Dermis blood vessel endothelial cell (primary cell): ENCODE results near the gene DNAH6. TPM values are rescaled to one million over a fixed set of nuclear protein-coding genes. Genes with fewer than 3 reads are reported as not detected.
A peak's percentile ranks its signal among the peaks of the same experiment; 100 is the strongest.
"Not testable (repeated sequence)": the region's sequence is repeated elsewhere in the genome, so short reads cannot be mapped to it uniquely, and the experiment has no call there.

Experiments
- DNase-seq: peaks from one replicate; pipeline ENCODE4 v3.0.0; 2010
- total RNA-seq: library from RNA; depleted of rRNA; stranded (reverse); fragments of >200 nt; gene quantifications from 2 replicates; pipeline ENCODE4 v1.2.3, GENCODE V29; 2014

The DNAH6 gene
- total RNA-seq, 1 donor from 2014 or later: under 0.01 TPM

DNA sequence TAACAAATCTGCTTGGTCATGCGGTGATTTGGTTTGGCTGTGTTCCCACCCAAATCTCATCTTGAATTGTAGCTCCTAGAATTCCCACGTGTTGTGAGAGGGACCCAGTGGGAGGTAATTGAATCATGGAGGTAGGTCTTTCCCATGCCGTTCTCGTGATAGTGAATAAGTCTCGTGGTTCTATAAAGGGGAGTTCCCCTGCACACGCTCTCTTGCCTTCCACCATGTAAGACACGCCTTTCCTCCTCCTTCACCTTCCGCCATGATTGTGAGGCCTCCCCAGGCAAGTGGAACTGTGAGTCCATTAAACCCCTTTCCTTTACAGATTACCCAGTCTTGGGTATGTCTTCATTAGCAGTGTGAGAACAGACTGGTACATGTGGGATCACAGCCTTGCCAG is 327.8 kb downstream of the DNAH6 start:
- no peak for DNase-seq

DNA sequence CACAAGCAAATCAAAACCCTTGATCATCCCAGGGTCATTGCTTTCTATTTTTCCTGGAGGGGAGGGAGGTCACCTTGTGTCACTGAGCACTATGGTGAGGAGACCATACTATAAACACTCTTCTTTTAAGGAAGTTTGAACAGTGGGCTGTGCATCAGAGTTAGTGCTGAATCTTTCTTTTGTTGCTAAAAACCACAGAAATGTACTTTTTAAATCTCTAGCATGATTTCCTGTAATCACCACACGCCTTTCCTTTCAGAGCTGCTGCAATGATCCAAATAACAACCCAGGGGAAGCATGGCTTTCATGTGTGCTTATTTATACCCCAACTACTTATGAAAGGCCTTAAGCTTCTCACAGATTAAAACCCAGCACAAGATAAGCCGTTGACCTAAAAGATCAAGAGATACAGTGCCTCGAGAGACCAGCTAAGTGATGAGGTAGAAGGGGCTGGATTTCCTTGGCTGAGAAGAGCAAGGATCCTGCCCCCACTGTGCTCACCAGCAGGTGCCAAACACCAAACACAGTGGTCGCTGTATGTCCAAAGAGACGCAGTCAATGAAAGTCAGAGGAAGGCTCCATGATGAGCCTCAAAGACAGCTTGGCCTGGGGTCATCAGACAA is 329.9 kb downstream of the DNAH6 start:
- DNase-seq: no peak

DNA sequence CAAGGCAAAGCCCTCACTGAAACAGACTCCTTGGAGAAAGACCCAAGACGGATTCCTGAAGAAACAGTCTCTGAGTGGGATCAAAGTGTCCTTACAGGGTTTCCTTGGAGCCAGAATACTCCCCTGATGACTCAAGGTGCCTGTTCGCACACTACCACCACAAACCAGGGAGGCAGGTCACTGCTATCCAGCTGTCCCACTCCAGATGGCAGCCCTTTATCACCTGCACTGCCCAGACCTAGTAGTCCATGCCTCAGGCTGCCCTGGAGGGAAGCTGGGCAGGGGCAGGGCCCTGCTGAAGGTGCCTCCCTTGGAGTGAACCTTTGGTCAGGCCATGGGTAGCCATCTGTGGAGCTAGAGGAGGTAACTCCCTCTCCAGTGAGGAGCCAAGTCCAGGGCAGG is 330.4 kb downstream of the DNAH6 start:
- DNase-seq: no peak

DNA sequence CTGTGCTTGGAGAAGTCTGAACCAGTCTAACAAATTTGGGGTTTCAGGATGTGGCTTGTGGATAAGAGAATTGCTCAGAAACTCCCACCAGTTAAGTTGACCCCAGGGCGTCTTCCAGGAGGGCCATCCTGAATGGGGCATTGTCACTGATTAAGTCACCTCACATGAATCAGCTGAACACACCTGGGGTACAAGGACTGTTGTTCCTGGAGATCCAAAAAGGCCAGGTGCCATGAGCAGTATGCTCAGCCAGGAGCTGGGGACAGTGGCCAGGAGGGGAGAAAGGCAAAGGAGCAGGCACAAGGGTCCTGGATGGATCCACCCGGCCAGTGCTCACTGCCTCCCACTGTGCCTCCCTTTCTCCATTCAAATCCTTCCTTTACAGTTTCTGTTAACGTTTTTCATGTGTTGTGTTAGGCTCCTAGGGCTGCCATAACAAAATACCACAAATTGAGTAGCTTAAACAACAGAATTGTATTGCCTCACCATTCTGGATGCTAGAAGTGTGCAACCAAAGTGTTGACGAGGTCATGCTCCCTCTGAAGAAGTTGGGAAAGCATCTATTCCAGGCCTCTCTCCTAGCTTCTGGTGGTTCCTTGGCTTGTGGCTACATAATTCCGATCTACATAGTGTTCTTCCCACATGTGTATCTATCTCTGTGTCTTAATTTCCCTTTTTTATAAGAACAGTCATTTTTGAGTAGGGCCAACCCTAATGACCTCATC is 331.2 kb downstream of the DNAH6 start:
- no peak for DNase-seq

DNA sequence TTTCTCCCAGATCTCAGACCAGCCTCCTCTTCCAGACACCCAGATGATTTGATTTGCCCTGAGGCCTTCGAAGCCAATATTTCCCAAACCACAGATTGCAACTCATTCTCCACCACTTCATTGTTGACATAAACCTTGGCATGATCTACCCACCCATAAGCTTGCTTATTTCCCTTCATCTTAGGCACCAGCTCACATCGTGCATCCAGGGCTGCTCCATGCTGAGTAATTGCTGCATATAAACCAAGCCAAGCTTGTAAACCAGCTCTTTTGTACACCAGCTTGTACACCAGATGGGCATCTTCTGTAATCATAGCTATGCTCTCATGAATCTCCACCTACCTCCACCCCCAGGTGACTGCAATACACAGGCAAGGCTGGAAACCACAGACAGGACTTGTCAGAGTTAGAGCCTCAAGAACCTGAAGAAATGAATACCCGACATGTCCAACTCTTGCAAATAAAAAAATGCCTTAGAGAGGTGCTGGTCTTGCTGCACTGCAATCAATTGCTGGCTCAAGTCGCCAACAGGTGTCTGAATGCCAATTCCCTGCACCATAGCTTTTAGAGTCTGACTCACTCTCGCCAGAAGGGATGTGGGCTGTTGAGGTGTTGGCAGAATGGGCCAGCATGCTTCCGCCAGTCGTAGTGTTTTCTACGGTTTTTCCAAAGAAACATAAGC is 333.1 kb downstream of the DNAH6 start:
- no peak for DNase-seq

DNA sequence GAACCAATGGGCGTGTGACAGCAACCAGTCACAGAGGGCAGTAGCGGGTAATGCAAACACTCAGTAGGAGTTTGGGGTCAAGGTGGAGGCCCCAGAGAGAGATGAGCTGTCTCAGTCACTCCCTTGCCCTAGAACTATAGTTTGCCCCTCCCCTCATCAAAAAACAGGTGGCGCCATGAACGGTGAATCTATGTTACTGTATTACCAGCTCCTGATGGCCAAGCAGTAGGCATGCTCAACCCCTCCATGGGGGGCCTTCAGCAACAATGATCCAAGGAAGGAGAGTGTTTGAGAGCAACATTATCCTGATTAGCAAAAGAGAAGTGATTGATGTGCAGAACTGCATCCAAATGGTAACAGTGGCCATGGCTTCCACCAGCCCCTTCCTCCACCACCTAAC is 334.2 kb downstream of the DNAH6 start:
- DNase-seq: no peak

DNA sequence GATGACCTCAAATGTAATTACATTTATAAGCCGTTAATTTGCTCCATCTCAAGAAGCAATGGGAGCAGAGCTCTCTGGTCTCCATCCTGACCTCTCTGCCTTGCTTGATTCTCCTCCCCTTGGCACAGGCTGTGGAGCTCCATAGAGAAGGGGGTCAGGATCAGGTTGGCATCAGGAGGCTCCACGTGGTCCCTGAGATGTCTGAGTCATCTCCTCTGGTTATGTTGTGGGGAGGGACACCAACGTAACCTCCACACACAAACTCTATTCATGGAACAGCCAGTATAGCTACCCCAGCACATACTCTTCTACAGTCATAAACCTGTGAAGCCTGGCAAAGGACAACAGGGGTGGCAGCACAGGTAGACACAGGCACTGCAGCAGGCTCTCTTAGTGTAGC is 335.6 kb downstream of the DNAH6 start:
- no peak for DNase-seq

DNA sequence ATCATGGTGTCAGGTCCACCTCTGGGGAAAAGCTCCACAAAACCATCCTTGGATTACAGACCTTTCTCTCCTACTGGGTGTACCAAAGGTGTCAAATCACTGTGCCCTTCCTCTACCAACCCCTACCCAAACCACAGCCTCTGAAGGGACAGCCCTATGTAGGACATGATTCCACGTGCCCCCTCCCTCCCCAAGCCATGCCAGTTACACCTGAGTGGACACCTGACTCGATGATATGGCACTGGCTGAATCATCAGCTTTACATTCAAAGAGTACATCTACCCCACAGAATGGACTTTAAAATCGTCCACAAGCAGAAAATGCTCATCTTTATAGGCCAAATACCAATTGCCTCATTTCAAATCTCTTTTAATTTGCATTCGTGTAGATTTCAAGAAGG is 338.6 kb downstream of the DNAH6 start:
- DNase-seq: no peak

DNA sequence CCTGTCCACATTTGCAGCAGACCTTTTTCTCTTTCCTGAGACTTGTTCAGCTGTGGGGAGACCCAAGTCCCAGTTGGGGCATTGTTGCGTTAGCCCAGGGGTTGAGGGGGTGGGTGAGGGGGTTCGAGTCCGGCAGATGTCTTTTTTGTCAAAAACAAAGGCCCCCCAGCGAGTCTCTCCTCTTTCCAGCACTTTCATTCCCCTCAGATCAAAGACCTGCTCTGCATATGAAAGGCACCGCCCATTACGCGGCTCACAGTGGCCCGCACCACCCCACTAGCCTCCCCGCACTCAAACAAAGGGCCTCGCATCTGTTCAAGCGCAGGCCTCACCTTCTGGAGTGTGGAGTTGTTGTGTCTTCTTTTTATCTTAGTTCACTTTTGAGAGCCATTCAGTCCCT is 339.4 kb downstream of the DNAH6 start:
- DNase-seq: no peak

DNA sequence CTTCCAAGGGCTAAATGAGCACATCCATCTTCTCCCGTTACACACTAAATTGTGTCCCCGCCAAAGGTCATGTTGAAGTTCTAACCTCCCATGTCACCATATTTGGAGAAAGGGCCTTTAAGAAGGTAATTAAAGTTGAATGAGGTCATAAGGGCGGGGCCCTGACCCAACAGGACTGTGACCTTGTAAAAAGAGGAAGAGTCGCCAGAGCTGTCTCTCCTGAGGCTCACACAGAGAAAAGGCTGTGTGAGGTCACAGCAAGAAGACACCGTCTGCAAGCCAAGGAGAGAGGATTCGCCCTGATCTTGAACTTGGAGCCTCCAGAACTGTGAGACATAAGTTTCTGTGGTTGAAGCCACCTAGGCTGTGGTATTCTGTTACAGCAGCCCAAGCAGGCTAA is 340.5 kb downstream of the DNAH6 start:
- no peak for DNase-seq

DNA sequence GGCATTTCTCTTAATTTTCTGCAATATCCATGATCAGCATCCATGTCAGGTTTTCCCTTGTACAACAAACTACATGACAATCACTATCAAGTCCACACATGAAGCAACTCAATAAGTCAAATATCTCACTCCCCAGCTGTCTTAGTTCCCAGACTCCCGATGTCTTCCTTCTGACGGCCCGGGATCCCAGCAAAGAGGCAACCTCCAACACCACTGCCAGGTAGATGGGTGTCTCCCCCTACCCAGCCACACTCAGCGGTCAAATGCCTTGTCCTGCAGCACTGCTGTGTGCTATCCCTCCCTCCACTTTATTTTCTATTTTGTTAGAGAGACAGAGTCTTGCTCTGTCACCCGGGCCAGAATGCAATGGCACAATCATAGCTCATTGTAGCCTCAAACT is 341.3 kb downstream of the DNAH6 start:
- no peak for DNase-seq

DNA sequence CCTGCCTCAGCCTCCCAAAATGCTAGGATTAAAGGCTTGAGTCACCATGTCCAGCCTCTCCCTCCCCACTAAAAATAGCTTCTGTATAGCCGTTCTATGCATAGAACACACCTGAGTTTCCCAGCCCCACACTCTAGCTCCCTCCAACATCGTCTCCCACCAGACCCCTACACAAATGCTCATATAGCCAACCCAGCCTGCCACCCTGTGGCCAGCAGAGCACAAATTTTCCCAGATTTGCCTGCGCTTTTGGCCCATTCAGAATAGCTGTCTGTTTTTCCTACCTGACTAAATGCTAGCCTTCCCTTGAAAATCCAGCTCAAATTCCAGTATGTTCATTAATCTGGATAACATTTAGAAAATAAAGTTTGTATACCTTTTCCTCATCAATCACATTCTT is 341.8 kb downstream of the DNAH6 start:
- no peak for DNase-seq

DNA sequence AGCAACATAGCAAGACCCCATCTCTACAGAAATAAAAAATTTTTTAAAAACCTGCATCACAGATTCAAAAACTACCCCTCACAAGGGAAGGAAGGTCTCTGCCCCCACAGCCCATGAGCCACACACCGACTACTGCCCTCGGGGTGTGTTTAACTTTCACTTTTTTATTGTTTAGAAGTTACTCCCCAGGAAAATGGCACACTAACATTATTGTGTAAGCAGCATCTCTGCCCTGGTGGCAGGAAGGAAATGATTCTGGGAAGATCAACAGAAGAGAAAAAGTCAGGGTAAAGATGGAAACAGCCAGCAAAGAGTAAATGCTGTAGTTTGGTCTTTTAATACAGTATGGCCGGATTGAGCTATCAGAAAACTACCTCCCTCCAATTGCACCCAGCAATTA is 342.6 kb downstream of the DNAH6 start:
- DNase-seq: no peak

DNA sequence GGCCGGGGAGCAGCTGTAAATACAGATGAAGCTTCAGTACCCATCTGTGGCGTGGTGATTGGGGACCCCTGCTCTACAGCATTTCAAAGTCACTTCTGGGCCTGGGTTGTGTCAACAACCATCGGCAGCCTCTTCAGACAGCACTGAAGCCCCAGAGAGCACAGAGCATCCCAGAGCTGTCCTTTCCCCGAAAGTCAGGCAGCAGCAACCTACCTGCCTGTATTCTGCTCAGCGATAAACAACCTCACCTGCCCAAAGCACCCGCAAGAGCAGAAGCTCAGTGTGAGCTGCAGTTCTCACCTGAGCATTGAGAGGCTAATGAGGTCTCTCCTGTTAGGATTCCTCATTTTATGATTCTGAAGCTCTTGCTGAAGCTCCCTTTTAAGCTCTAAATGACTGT is 345.2 kb downstream of the DNAH6 start:
- no peak for DNase-seq

DNA sequence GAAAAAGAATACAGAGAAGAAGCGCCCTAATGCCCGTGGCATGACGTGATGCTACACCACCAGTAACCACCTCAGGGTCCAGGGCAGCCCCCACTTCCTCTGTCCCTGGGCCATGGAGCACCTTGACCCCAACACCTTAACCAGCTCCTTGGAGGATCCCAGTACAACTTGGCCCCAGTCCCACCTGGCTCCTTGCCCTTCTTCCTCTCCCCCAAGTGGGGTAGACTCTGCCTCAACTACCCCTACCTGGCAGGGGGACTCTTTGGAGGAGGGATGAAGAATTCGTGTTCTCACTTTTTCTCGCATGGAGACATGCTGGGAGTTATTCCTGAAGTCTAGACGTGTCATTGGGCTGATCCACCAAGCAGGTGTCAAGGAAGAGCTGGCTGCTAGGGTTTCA is 345.7 kb downstream of the DNAH6 start:
- no peak for DNase-seq

DNA sequence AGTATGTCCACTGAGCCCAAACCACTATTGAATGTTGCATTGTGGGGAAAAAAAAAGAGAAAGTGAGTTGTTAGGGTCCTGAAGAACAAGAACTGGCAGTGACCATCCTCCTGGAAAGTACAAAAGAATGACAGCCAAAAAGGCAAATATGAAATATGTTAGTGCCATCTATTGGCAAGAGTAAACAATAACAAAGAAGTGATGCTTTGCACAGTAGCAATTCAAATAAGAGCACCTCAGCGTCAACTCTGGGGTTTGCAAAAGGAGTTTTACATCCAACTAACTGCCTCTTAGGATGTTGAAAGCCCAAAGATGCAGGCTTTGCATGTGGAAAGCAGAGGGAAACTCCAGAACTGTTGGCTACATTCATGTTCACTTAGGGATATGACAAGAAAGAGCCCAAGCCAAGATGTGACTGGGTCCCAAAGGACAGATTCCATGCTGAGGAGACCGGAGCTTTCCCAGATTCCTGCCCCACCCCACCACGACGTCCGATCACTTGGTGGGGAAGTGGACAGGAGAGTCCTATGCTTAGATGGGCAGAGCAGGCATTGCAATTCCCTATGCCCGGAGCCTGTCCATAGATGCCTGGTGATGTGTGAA is 349.0 kb downstream of the DNAH6 start:
- DNase-seq: peak; percentile 35

DNA sequence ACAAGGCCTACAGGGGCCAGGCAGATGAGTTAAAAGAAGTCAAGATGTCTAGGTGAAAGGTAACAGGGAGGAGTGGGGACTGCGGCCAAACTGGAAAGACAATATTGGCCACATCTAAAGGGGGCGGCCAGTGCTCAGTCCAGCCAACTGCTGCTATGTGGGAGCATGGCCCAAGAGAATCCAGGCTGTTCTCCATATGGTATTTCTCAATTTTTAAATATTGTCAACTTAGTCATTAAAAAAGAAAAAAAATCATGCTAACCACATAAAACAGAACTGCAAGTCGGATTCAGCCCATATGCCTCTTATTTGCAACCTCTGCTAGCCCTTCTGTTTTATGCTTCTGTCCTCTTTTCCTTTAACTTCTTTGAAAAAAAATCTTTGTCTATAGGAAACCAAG is 349.8 kb downstream of the DNAH6 start:
- DNase-seq: no peak

DNA sequence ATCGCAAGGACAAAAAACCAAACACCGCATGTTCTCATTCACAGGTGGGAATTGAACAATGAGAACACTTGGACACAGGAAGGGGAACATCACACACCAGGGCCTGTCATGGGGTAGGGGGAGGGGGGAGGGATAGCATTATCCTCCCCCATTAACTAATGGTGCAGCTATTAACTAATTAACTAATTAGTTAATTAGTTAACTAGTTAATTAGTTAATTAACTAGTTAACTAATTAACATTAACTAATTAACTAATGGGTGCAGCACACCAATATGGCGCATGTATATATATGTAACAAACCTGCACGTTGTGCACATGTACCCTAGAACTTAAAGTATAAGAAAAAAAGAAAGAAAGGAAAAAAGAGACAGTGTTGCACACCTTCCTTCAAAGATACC is 352.0 kb downstream of the DNAH6 start:
- not testable (repeated sequence) for DNase-seq

Other genes starting within 250 kb of the DNAH6 start
- 41.0 and 44.4 TPM in 2 replicates for gene SUCLG1, start 57.2 kb upstream of the DNAH6 start, total RNA-seq